HG02938 (cell line): ENCODE results near the gene SBF2.

Source experiments
- ATAC-seq: cut with Tn5 transposase; IDR thresholded peaks from one replicate; pipeline ENCODE4 v1.9.1; 2021; ENCODE audit warnings: mild to moderate bottlenecking, moderate library complexity; ENCODE audit not compliant: unreplicated experiment

Gene SBF2

DNA sequence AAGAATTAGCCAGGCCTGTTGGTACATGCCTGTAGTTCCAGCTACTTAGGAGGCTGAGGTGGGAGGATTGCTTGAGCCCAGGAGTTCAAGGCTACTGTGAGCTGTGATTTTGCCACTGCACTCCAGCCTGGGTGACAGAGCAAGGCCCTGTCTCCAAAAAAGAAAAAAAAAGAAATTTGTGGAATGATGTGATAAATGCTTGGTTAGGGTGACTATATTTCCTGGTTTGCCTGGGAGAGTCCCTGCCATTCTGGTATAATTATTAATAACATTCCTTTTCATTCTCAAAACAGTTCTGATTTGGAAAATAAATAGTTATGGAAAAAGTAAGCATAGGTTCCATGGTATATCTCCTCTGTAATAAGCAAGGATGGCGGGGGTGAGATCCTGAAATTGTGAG is 555.3 kb downstream of the SBF2 start:
- ATAC-seq, result no peak

DNA sequence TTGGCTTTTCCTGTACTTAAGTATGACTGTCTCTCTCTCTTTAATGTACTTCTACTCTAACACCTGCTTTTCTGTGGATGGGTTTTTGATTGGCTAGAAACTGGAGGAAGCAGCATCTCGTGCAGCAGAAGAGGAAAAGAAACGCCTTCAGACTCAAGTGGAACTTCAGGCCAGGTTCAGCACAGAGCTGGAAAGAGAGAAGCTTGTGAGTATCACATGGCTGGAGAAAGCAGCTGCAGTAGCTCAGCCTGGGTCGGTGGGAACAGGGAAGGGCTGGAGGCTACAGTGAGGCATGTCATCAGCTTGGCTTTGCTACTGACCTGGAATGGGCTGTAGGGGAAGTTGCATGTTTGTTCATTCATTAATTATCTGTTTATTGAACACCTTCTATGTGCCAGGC is 555.9 kb downstream of the SBF2 start:
- no peak for ATAC-seq

DNA sequence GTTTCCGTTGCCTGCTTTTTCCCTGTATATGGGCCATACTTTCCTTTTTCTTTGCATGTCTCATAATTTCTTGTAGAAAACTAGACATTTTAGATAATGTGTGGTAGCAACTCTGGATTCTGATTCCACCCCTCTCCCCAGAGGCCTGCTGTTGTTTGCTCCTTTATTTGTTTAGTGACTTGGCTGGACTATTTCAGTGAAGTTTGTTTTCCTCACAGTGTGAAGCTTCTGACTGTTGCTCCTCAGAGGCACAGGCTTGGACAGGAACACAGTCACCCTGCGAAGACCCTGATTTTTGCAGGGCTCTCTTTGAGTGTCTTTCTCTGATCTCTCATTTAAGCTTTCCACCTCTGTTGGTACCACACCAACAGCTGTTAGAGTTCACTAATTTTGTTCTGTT is 557.7 kb downstream of the SBF2 start:
- ATAC-seq, result no peak

DNA sequence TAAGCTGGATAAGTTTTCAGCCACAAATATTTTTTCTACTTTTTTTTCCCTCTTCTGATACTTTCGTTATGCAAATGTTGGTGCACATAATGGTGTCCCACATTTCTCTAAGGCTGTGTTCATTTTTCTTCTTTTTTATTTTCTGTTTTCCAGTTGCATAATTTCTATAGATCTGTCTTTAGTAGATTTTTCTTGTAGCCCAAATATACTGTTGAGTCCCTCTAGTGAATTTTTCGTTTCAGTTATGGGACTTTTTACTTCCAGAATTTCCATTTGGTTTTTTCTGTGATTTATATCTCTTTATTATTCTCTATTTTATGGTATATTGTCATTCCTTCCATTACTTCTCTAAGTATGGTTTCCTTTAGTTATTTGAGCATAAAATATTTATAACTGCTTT is 558.1 kb downstream of the SBF2 start:
- no peak for ATAC-seq

DNA sequence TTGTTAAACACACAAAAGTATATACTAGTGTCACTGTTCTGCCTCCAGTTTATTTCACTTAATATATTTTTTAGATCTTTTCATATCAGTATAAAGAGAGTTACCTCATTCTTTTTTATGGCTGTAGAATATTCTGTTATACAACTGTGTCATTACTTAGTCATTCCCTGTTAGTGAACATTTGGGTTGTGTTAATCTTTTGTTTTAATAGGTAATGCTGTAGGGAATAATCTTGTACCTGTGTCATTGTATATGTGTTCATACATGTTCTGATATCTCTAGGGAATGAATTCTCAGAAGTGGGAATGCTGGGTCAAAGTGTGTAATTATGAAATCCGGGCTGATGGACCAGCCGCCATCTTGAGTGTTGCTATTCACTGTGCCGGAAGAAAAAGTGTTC is 558.8 kb downstream of the SBF2 start:
- no peak for ATAC-seq

DNA sequence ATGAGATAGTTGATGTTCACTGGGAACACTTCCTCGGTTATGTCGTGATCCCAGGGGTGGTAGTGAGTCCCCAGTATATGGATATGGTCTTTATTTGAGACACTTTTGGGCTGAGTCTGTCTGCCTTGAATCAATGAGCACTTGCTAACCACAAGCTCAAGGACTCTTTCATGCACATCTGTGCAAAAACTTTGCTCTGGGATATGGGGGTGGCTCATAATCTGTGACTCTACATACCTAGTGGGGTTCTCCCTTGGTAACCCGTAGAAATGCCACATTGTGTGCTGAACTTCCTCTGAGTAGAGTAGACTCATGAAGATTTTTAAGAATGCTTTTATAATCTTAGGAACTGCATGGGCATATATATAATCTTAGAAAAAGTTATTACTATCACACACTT is 560.8 kb downstream of the SBF2 start:
- ATAC-seq, result no peak

DNA sequence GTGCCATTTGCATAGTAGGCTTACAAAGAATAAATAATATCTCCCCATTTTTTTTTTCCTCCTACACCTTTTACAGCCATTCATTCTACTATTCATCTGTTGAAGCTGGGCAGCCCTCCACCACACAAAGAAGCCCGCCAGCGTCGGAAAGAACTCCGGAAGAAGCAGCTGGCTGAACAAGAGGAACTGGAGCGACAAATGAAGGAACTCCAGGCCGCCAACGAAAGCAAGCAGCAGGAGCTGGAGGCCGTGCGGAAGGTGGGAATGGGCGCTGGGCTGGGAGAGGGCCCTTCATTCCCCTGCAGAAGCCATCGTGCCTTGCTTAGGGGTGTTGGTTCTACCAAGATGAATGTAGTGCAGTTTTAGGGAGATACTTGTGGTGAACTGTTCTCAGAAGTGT is 561.6 kb downstream of the SBF2 start:
- ATAC-seq, result no peak

DNA sequence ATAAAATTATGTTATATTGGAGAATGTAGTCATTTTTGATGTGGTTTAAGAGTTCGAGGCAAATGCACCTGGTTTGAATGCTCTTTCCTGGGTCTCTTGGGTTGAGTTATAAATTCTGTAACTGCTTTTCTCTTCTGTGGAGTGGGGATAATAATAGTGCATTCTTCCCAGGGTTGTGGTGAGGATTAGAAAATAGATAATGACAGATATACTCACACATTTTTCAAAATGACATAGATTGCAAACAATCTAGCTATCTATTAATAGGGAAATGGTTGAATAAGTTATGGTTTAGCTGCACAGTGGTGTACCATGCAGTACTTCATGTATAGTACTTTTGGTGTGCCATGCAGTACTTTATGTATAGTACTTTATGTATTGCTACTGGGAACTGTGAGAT is 562.8 kb downstream of the SBF2 start:
- no peak for ATAC-seq
